Effector CD4-positive, alpha-beta T cell (primary cell): ENCODE results near the gene TMPRSS6. TPM values are rescaled to one million over a fixed set of nuclear protein-coding genes. Genes with fewer than 3 reads are reported as not detected.

Source experiments
- DNase-seq: peaks from one replicate; pipeline ENCODE4 v3.0.0-alpha.2; 2020
- total RNA-seq: gene quantifications from one replicate; lab custom pipeline; 2026; lab: John Stamatoyannopoulos, UW

TMPRSS6 gene
- not detected for total RNA-seq

DNA sequence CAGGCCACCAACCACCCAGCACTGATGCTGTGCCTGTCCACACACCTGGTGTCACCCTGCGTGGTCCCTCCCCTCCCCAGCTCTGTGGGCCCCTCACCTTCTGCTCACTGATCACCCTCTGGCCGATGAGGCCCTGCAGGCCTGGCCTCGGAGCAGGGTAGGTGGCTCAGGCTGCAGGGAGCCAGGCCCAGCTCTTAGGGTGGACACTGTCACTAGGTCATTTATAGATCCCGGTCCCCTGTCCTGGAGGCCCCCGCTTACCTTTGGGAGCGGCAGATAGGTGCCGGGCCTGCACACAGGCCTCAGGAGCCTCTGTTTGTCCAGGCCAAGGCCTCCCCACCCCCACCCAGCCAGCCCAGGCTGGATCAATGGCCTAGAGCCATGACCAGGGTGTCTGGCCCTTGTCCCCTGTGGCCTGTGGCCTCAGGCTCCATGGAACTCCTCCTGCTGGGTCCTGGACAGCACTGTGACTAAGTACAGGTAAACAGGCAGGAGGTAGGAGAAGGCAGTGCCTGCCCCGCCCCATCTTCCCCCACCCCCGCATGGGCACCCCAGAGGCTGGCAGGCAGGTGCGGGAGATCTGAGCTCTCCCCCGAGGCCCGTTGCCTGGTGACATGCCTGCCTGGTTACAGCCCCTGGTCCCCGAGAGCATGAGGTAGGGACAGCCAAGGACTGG, at the start of gene TMPRSS6:
TMPRSS6 (minus strand) TSS at position 472 of the 676 bp plus-strand sequence. CDS start 6,296 bp downstream, outside the sequence.
- no peak for DNase-seq

GRCh38 chr22:37158963-37159290, 49.4 kb upstream of the TMPRSS6 start:
- DNase-seq, result no peak

DNA sequence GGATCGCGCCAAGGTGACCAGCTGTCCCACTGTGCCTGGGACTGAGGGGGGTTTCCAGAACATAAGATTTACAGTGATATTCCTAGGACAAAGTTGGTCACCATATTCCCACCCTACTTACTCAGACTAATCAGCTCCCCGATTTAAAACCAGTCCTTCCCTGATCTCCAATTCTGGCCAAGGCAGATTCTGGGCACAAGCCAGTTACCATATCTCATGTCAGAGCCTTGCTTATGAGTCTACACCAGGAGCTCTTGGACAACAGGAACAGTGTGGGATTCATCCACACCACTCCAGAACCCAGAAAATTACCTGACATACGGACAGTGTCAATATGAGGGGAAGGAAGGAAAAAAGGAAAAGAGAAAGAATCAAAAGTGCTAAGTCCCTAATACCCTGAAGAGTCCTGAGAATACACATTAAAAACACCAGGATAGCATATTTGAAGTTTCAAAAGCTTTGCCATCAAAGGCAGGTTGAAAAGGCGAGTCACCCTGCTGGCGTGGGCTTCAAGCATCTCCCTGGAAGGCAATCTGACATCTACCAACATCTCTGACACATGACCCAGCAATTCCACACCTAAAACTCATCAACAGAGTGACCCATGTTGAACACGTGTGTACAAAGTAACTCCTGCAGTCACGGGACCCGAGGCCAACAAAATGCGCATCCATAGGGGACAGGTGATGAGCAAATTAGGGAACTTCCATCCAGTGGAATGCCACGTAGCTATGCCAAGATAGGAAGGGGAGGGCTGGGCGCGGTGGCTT, 48.2 kb upstream of the TMPRSS6 start:
- DNase-seq, result no peak

- DNase-seq, result no peak
These were observed 47.3 kb upstream of the TMPRSS6 start for GRCh38 chr22:37156686-37157435.

DNA sequence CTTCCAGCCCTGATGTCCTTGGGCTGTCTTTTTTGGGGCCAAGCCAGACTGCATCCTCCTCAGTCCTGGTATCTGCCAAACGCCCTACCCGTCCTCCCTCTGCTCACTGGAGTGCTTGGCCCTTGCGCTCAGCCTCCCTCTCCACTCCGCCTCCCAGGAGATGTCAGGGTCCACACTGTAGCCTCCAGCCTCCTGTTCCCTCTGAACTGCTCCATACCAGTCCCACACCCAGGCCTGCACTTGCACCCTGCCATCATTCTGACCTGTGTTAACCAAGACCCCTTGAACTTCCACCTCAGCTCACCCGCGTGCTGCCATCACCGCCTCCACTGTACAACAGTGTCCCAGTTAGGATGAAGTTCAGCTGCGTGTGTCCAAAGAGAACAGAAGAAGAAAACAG, 46.5 kb upstream of the TMPRSS6 start:
- no peak for DNase-seq

DNA sequence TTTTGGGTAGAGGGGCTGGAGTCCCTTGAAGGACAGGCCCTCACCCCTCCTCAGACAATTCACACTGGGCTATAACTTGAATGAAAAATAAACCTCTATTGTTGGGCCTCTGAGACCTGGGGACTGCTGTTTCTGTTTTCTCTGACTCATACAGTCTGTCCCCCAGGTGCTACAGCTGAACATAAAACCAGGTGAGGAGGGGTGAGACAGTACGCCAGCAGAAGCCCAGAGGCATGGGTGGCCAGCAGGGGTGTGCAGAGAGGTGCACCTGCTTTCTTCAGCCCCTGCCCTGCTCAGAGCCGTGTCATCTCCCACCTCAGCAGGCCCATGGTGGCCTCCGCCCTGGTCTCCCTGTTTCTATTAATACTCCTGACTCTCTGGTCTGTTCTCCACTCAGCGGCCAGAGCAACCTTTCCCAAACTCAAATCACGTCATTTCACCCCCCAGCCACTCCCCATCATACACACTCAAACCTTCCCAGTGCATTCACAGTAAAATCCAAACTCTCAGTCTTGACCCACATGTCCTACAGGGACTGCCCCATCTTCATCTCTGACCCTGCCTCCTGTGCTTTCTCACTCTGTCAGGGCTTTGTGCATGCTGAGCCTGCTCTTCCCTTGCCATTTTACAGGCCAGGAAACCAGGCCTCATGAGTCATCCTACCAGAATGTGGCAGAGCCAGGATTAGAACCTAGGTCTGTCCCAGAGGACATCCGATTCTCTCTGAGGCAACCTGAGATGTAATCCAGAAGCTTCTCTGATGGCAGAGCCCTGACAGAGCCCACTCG, 45.6 kb upstream of the TMPRSS6 start:
- no peak for DNase-seq

DNA sequence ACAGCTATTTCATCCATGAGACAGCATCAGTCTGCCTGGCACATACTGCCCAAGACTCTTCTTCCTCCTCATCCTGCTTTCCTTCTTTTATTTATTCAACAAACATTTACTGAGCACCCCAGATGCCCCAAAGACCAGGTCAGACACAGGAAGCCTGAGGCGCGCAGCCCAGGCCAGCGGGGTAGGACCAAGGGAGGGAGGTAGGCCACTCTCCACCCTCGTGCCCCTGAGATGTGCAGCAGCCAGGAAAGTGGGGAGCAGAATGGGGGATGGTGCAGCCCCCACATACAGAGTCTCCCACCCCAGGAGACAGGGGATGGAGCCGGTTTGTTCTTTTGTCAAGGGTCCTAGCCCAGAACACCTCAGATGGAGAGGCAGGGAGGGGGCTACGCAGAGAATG, 44.4 kb upstream of the TMPRSS6 start:
- DNase-seq, result no peak

GRCh38 chr22:37151401-37151800, 41.9 kb upstream of the TMPRSS6 start:
- no peak for DNase-seq

DNA sequence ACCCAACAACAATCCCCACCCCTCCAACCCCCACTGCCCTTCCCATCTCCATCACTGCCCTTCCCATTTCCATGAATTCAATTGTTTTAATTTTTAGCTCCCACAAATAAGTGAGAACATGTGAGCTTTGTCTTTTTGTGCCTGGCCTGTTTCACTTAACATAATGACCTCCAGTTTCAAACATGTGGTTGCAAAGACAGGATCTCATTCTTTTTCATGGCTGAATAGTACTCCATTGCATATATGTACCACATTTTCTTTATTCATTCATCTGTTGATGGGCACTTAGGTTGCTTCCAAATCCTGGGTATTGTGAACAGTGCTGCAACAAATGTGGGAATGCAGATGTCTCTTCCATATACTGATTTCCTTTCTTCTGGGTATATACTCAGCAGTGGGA, 41.2 kb upstream of the TMPRSS6 start:
- DNase-seq, result no peak

DNA sequence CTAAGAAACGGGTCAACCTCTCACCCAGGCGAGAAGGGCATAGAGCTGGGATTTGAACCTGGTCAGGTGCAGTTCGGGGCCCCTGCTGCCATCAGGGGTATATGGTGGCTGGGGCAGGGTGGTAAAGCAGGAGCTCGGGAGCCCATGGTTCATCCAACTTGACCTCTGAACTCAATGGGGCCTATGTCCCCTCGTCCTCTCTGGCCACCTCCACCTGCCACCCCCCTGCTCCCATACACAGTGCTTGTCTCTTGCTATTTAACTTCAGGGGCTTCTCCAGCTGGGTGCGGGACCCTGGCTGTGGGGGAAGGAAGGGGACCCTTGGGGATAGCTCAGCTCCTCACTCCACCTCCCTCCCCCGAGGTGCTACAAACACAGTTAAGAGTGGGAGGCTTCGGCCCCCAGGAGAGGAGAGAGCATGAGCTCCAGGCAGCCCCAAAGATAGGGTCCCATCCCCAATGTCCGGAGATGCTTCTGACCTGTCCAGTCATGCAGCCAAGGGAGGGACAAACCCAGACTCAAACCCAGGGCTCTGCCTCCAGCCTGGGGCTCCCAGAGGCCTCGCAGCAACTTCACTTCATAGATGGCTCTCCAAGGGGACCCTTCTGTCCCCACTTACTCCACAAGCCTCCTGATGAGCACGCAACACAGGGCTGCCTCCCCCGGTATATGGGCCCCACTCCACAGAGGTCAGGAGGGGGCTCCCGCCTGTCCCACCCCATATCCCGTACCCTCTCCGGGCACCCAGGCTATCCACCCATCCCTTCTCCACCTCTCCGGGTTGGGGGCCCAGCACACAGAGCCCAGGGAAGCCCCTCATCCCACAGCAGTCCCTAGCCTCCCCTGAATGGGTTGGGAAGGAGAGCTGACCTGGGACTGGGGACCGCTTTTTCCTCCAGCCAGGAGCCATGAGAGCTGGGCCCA, 39.5 kb upstream of the TMPRSS6 start:
- no peak for DNase-seq

DNA sequence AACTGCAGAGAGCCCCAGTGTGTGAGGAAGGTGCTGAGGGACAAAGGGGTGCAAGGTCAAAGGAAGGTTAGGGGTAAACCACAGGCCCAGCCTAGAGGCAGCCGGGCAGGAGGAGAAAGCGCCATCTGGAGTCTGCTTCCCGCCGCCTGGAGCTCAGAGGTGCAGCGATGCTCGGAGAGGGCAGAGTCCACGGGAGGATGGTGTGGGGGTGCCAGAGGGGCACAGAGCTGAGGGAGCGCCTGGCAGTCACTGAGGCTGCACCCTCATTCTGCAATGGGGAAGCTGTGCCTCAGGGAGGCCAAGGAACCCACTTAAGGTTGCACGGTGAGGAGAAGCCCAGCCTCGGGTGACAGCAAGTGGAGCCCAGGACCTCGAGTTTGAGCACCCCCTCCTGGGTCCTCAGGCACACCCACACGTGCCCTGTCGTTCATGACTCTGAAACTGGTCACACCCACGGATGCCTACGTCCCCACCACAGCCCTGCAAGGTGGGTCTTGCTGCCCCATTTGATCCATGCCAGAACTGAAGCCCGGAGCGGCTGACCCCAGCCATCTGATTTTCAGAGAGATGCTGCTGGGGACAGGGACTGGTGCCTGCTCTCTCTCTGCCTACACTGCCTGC, 38.6 kb upstream of the TMPRSS6 start:
- DNase-seq, result peak; percentile 29

DNA sequence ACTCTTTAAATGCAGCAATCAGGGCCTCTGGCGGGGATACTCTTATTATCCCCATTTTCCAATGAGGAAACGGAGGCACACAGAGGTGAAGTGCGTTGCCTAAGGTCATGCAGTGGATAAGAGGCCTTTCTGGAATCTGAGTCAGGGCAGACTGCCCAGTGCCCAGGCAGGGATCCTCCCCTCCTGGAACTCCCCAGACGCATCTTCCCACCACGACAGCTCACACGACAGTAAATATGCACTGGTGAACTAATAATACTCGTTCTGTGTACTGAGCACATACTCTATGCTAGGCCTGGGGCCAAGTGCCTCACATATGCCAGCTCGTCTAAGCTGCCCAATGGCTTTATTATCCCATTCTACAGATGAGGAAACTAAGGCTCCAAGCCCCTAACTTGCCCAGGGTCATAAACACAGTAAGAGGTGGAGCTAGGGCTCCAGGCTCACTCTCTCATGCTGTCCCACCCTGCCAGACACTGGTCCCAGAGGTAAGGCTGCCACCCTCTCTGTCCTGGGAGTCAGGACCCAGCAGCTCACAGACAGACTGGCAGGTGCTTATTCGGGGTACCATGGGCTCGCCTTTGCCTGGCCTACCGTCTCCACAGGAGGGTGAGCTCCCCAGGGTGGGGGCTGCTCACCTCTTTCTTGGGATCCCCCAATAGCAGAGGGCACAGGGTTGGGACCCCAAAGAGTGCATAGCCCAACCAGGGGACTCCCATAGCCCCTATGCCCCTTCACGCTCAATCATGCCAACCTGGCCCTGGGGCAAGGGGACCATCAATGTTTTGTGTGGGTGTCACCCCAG, 37.9 kb upstream of the TMPRSS6 start:
- DNase-seq, result no peak

DNA sequence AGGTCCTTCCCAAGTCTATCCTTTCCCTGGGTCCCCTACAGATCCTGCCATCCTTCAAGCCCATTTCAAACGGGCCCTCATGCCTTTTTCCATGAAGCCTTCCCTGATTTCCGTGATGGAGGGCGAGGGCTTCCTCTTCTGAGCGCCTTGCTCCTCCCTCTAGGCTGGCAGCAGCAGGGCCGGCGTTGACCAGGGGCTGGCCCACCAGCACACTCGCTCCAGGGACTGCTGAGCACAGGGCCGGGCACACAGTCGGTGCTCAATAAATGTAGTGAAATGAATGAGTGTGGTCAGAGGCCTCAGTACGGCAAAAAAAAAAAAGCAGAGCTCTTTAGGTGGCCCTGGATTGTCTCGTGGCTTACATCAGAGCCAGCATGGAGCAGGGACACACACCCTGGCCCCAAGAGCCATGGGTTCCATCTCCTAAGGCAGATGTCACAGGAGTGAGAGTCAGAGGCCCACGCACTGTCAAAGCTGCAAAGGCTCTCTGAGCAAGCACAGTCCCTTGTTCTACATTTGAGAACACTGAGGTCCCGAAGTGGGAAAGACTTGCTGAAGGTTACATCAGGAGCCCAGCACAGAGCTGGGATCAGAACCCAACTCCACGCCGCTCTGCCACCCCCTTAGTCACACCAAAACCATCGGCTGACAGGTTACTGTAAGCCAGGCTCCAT, 37.1 kb upstream of the TMPRSS6 start:
- no peak for DNase-seq

- no peak for DNase-seq
These were observed 36.5 kb upstream of the TMPRSS6 start for GRCh38 chr22:37146051-37146385.

- no peak for DNase-seq
These were observed 35.9 kb upstream of the TMPRSS6 start for GRCh38 chr22:37145180-37146050.

- no peak for DNase-seq
These were observed 34.7 kb upstream of the TMPRSS6 start for GRCh38 chr22:37144180-37144554.

DNA sequence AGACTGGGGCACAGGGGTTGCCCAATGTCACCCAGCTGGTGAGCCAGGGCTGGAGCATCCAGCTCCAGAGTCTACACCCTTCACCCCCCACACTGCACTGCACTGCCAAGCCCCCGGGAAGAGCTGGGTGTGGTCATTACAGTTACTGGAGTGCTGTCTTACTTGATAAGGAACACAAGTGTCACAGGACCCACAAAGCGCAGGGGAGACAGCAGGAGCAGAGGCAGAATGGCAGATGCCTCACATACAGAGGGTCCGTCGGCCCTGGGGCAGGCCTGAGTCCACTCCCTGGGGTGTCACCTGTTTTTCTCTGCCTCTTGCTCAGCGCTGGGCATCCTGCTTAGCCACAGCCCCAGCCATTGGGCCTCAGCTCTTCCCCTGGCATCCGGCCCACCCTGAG, 32.5 kb upstream of the TMPRSS6 start:
- DNase-seq, result no peak

DNA sequence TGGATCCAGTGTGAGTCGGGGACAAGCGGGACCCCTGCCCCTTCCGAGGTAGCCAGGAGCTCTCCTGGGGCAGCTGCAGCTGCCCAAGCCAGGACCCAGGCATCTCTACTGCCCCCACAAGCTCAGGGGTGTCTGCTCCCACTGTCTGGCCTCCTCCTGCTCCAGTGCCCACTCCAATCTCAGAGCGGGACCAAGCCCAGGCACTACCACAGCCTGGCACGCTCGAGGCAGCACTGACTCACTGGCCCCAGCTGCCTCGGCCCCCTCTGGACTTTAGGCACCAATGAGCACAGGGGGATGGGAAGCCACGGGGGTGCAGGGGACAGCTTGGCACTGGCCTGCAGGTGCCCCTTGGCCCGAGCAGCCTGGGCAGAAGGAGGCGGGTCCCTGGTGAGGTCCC, 32.0 kb upstream of the TMPRSS6 start:
- DNase-seq, result no peak

- no peak for DNase-seq
These were observed 31.3 kb upstream of the TMPRSS6 start for GRCh38 chr22:37140686-37141323.
